ENCODE measurements around the gene SKP1.
A peak's percentile ranks its signal among the peaks of the same experiment; 100 is the strongest.

Gene SKP1

GRCh38 chr5:134175921-134176510, 734 bp downstream of the SKP1 start:
- peak overlapping the region; percentile 88 for H3K4me3 ChIP-seq (ENCODE audit: control insufficient read depth, low read depth, low read length)
- TF ChIP-seq CTCF (IDR thresholded peaks at IDR 0.05; ENCODE audit: control insufficient read depth, insufficient read depth, low read depth, low read length, missing control alignments) = no peak
- DNase-seq (ENCODE audit: low read depth) = no peak

DNA sequence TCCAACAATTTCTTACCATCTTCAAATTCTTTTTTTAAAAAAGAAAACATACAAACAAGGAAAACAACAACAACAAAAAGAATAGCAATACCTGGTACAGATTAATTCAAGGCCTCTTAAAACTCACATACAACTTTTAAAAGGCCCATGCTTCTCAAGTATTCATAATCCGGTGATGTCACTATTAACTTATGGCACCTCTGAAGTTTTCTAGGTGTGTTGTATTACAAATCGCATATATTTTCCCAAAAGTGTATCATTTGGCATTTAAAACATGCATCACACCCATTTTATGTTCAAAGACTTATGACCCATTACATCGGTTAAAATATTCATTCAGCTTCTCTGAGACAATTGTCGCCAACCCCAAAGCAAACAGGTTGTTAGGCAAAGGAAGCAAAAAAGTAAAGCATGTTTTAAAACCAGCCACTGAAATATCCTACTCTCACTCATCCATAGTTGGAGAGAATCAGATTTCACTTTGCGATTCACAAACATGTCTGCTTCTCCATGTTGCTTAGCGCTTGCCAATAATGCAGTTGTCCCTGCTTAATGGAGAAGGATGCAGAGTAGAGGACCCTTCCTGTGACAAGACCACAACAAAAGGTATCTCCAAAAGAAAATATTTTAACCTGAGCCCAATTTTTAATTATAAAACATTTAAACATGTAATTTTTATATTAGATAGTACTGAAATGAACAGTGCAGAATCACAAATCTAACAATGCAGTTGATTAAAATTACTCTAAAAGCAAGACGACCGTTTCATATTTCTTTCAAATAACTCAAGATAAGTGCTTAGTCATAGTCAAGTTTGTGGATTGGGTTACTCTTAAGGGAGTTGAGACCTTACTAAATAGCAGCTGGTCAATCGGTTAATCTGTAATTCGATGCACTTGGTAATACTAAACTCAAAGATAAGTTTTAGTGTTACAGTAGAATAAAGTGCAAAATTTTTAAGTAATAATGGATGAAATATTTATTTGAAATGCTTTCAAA, 1.6 kb downstream of the SKP1 start:
- no peak for DNase-seq (ENCODE audit: low read depth)
- TF ChIP-seq CTCF (IDR thresholded peaks at IDR 0.05; ENCODE audit: control insufficient read depth, insufficient read depth, low read depth, low read length, missing control alignments) = no peak
- H3K4me3 ChIP-seq (ENCODE audit: control insufficient read depth, low read depth, low read length) = peak overlapping the region; percentile 88

DNA sequence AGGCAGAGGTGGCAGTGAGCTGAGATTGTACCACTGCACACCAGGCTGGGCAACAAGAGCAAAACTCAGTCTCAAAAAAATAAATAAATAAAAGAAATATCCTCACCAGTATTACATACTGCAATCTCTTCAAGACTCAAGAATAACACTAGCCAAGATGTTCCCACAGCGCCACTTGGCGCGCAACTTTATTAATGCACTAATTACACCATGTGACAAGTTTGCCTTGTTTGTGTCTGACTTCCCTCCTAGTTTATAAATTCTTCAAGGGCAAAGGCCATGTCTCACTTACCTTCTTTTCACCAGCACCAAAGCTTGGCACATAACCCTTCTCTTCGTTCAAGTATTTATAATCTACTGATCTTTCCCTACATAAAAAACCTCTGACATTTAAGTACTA, 4.8 kb downstream of the SKP1 start:
- no peak overlapping the region for H3K4me3 ChIP-seq (ENCODE audit: control insufficient read depth, low read depth, low read length)
- no peak for TF ChIP-seq CTCF (IDR thresholded peaks at IDR 0.05; ENCODE audit: control insufficient read depth, insufficient read depth, low read depth, low read length, missing control alignments)
- no peak for DNase-seq (ENCODE audit: low read depth)

DNA sequence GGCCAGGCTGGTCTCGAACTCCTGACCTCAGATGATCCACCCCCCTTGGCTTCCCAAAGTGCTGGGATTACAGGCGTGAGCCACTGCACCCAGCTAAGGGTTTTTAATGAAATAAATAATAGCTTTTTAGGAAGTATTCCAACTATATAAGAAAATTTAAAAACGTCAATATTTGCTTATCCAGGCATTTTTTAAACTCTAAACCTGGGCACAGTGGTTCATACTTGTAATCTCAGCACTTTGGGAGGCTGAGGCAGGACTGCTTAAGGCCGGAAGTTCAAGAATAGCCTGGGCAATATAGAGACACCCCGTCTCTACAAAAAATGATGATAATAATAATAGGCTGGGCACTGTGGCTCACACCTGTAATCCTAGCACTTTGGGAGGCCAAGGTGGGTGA, 14.2 kb downstream of the SKP1 start:
- TF ChIP-seq CTCF (IDR thresholded peaks at IDR 0.05; ENCODE audit: control insufficient read depth, insufficient read depth, low read depth, low read length, missing control alignments) = no peak
- DNase-seq (ENCODE audit: low read depth) = no peak
- H3K4me3 ChIP-seq (ENCODE audit: control insufficient read depth, low read depth, low read length) = no peak overlapping the region

- H3K4me3 ChIP-seq (ENCODE audit: control insufficient read depth, low read depth, low read length) = no peak overlapping the region
- no peak for TF ChIP-seq CTCF (IDR thresholded peaks at IDR 0.05; ENCODE audit: control insufficient read depth, insufficient read depth, low read depth, low read length, missing control alignments)
- DNase-seq (ENCODE audit: low read depth) = no peak
Observed at GRCh38 chr5:134161513-134162395, 15.0 kb downstream of the SKP1 start.

- TF ChIP-seq CTCF (IDR thresholded peaks at IDR 0.05; ENCODE audit: control insufficient read depth, insufficient read depth, low read depth, low read length, missing control alignments) = no peak
- H3K4me3 ChIP-seq (ENCODE audit: control insufficient read depth, low read depth, low read length) = no peak overlapping the region
- no peak for DNase-seq (ENCODE audit: low read depth)
Observed at GRCh38 chr5:134153657-134154056, 23.1 kb downstream of the SKP1 start.

Data from AG09309 (cell line).